WERI-Rb-1 (cell line): ENCODE data around the gene LMAN1.
A peak's percentile ranks its signal among the peaks of the same experiment; 100 is the strongest.

ENCODE experiments used
- DNase-seq: peaks from one replicate; pipeline ENCODE4 v3.0.0-alpha.2; 2020
- H3K27ac ChIP-seq: fragments of 250-450 bp; sonication (Bioruptor Pico); 2 replicates; pipeline ENCODE4 v1.5.1; 2020; ENCODE audit warnings: mild to moderate bottlenecking, moderate library complexity
- H3K27me3 ChIP-seq: fragments of 250-450 bp; sonication (Bioruptor Pico); 2 replicates; pipeline ENCODE4 v1.5.1; 2021; ENCODE audit warnings: mild to moderate bottlenecking, low read depth, moderate library complexity; ENCODE audit not compliant: insufficient read depth, severe bottlenecking
- H3K36me3 ChIP-seq: fragments of 250-450 bp; sonication (Bioruptor Pico); 2 replicates; pipeline ENCODE4 v1.5.1; 2020; ENCODE audit warnings: mild to moderate bottlenecking, moderate library complexity
- H3K4me3 ChIP-seq: 2 replicates; pipeline ENCODE4 v1.5.1; 2011; ENCODE audit warnings: low read depth, mild to moderate bottlenecking, control low read depth, low read length
- H3K9me3 ChIP-seq: fragments of 250-450 bp; sonication (Bioruptor Pico); 2 replicates; pipeline ENCODE4 v1.5.1; 2021; ENCODE audit warnings: mild to moderate bottlenecking, moderate library complexity; ENCODE audit not compliant: severe bottlenecking
- CTCF ChIP-seq: IDR thresholded peaks from 2 replicates; pipeline ENCODE4 v1.5.1; 2011; ENCODE audit warnings: low read depth, mild to moderate bottlenecking, control low read depth, inconsistent platforms, low read length

The LMAN1 gene

DNA sequence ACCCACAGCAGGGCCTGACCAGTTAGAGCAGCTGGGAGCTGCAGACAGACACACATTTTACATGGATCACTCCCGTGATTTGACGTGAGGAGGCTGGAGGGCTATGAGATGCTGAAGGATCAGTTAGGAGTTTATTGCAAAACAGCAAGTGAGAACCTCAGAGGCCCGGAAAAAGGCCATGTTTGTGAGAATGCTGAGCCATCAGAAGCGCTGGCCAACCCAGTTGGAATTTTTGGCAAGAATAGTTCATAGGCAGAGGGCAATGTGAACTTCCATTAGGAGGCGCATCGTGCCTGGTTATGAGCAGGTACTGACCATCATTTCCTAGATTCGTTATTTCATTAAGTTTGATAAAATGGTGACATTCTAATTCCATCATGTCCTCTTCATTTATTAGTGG lies 23.3 kb upstream of the LMAN1 start:
- Histone ChIP-seq H3K27me3 (no peaks in the 10 kb centered on the region), H3K9me3 (no peaks in the 10 kb centered on the region), H3K36me3 (no peaks in the 10 kb centered on the region), H3K27ac (peak overlapping the region; percentile 8; the same call in 1 of the 2 replicates), H3K4me3 (no peak overlapping the region)
- TF ChIP-seq CTCF: 0 out of 2 replicates have a peak, but pooled peaks have one; percentile 6
- no peak for DNase-seq

- no peak for DNase-seq
- peak overlapping the region; percentile 8; the same call in 1 of the 2 replicates for H3K27ac ChIP-seq
- no peak overlapping the region for H3K4me3 ChIP-seq
- no peaks in the 10 kb centered on the region for H3K27me3 ChIP-seq
- no peaks in the 10 kb centered on the region for H3K36me3 ChIP-seq
- TF ChIP-seq CTCF: no peak
- H3K9me3 ChIP-seq: no peaks in the 10 kb centered on the region
These were observed 22.9 kb upstream of the LMAN1 start for GRCh38 chr18:59381949-59382348.

DNA sequence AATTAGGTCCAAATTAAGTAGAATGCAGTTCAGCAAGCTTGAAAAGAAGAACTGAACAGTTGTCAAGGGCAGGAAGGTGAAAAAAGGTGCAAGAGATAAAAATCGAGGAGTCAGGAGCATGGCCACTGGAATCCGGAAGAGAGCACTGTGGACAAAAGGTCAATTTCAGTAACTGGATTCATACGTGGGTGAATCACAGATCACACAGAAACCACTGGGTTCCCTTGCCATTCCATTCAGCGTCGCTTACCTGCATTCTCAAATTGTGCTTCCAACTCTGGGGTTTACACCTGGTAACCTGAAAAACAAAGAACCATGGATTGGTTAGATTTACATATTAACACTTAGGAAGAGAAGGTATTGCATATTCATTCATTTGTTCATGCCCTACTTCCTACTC lies 21.6 kb upstream of the LMAN1 start:
- DNase-seq: no peak
- no peaks in the 10 kb centered on the region for H3K27me3 ChIP-seq

GRCh38 chr18:59379772-59380522 lies 20.9 kb upstream of the LMAN1 start:
- TF ChIP-seq CTCF: no peak
- Histone ChIP-seq H3K27me3 (no peaks in the 10 kb centered on the region), H3K27ac (no peak overlapping the region), H3K36me3 (no peaks in the 10 kb centered on the region), H3K9me3 (no peaks in the 10 kb centered on the region), H3K4me3 (no peak overlapping the region)
- no peak for DNase-seq

More for the DNA sequence above, 21.6 kb upstream of the LMAN1 start:
- Histone ChIP-seq H3K27ac (no peak overlapping the region), H3K9me3 (no peaks in the 10 kb centered on the region), H3K4me3 (no peak overlapping the region), H3K36me3 (no peaks in the 10 kb centered on the region)
- no peak for TF ChIP-seq CTCF

- Histone ChIP-seq H3K36me3 (no peaks in the 10 kb centered on the region), H3K27ac (peak overlapping the region; percentile 85), H3K9me3 (no peaks in the 10 kb centered on the region), H3K27me3 (no peaks in the 10 kb centered on the region), H3K4me3 (peak overlapping the region; percentile 27; the same call in 1 of the 2 replicates)
- no peak for TF ChIP-seq CTCF
- peak; percentile 48 for DNase-seq
These were observed 18.7 kb upstream of the LMAN1 start for GRCh38 chr18:59377613-59378337.
